Measurements from ENCODE around the gene SHLD1.

GRCh38 chr20:5827098-5827853 lies 77.1 kb downstream of the SHLD1 start:
- TF ChIP-seq CTCF (IDR thresholded peaks at IDR 0.05; ENCODE audit: poor library complexity) (no peak), EZH2 (IDR thresholded peaks at IDR 0.05; ENCODE audit: borderline replicate concordance) (no peak)
